Stomach (tissue), 4 donors: ENCODE results near the gene REP15.
"Not testable (repeated sequence)": the region's sequence is repeated elsewhere in the genome, so short reads cannot be mapped to it uniquely, and the experiment has no call there.

Source experiments
- EP300 ChIP-seq: sonication (generic); formaldehyde crosslinking; IDR thresholded peaks from one replicate; pipeline ENCODE4 v1.6.1; 2017; ENCODE audit warnings: antibody characterized with exemption
- POLR2A ChIP-seq, 4 donors: fragments of 450-650 bp; IDR thresholded peaks; one replicate each; pipeline ENCODE4 v1.6.1; 2016; ENCODE audit warnings: antibody characterized with exemption in 4 of 4, control low read depth in 2 of 4, mild to moderate bottlenecking in 1 of 4, moderate library complexity in 1 of 4
- POLR2AphosphoS5 ChIP-seq, 3 donors: sonication (generic); formaldehyde crosslinking; IDR thresholded peaks; one replicate each; pipeline ENCODE4 v1.6.1; 2016; ENCODE audit warnings: antibody characterized with exemption in 3 of 3
- TF ChIP-seq, protein P1 (sequence below), 7 experiments: fragments of 450-650 bp in 4 of 7; fragments of 200-600 bp in 3 of 7; sonication (generic) in 3 of 7; IDR thresholded peaks; one replicate each; pipeline ENCODE4 v1.5.1; 2016 to 2019; ENCODE audit warnings: antibody characterized with exemption in 7 of 7, control low read depth in 2 of 7, mild to moderate bottlenecking in 1 of 7

- TF ChIP-seq, protein P1, sequence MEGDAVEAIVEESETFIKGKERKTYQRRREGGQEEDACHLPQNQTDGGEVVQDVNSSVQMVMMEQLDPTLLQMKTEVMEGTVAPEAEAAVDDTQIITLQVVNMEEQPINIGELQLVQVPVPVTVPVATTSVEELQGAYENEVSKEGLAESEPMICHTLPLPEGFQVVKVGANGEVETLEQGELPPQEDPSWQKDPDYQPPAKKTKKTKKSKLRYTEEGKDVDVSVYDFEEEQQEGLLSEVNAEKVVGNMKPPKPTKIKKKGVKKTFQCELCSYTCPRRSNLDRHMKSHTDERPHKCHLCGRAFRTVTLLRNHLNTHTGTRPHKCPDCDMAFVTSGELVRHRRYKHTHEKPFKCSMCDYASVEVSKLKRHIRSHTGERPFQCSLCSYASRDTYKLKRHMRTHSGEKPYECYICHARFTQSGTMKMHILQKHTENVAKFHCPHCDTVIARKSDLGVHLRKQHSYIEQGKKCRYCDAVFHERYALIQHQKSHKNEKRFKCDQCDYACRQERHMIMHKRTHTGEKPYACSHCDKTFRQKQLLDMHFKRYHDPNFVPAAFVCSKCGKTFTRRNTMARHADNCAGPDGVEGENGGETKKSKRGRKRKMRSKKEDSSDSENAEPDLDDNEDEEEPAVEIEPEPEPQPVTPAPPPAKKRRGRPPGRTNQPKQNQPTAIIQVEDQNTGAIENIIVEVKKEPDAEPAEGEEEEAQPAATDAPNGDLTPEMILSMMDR (IDR thresholded peaks at IDR 0.05) = not testable (repeated sequence)
- TF ChIP-seq POLR2A (IDR thresholded peaks at IDR 0.05); POLR2AphosphoS5 (IDR thresholded peaks at IDR 0.05); EP300: not testable (repeated sequence)
Measured at GRCh38 chr12:27655476-27655875, 40.8 kb upstream of the REP15 start.
